ENCODE data around the gene UGDH.
"Not testable (repeated sequence)": the region's sequence is repeated elsewhere in the genome, so short reads cannot be mapped to it uniquely, and the experiment has no call there.

The UGDH gene

DNA sequence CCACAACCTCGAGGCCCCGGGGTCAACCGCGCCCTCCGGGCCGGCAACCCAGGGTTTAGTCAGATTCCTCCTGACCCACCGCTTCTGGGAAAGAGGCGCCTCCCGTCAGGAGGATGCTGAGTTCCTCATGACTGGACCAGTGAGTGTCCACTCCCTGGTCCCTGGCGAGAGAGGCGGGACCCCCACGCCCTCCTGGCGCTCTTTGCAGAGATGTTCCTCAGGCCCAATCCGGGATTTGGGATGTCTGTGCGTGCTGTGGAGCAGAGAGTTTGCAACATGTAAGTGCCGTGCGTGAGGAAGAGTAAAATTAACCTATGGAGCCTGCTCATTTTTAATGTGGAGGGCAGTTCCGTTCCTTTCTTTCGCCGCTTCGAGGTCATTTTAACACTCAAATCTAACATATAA lies 824 bp upstream of the UGDH start:
- DNase-seq, result no peak

DNA sequence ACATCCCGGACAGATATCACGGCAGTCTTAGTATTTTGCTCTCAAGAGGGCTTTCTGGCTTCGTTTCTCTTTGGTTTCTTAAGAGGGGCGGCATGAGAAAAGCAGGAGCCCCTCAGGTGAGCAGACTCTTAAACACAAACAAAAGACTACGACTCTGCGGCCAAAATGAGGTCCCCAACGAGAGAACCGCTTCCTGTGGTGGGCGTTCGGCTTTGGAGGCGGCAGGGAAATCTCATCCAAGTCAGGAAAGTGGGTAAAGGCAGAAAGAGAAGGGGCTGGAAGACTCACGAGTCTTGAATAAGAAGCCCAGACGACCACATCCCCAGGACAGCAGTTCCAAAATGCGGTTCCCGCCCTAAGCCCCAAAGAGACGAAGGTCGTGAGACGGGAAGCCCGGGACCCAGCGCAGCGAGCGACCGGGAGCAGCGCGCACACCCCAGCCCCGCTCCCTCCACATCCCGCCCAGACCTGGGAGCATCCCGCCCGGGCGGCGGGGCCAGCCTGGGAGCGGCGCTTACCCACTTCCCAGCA lies 409 bp downstream of the UGDH start:
- DNase-seq, result peak; percentile 47

DNA sequence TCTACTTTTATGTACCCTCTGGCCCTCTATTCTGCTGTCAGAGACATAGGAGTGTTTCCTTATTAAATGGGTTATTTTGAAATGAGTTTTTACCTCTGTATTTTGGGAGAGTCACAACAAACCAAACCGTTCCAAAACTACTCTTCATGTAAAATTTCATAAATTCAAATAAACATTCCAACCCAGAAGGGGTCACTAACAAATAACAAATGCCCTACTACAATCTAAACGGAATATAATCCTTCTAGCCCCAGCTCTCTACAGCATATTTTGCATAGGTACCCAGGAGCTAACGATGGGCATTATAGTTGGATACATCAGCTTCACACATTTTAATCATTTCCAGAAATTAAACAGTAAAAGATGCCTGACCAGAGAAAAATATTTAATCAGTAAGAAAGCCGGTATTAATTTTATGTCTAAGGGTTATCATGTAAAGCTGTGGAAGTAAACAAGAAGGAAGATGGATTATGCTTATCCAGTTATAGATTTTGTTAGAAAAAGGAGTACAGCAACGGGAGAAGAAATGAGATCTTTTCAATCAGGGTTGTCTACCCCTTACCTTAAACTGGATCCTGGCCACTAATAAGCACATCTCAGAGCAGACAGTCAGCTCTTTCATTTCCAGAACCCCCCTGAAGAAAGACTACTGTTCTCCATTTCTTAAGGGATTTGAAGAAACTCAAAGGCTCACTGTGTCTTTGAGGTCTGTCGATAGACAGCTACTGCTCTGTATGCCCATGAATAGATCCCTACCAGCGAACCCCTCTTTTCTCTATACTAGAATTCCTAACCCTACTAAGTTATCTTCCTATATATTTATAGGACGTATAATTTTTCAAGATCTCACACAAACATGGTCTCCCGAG lies 1.2 kb downstream of the UGDH start:
- peak; percentile 4 for DNase-seq

DNA sequence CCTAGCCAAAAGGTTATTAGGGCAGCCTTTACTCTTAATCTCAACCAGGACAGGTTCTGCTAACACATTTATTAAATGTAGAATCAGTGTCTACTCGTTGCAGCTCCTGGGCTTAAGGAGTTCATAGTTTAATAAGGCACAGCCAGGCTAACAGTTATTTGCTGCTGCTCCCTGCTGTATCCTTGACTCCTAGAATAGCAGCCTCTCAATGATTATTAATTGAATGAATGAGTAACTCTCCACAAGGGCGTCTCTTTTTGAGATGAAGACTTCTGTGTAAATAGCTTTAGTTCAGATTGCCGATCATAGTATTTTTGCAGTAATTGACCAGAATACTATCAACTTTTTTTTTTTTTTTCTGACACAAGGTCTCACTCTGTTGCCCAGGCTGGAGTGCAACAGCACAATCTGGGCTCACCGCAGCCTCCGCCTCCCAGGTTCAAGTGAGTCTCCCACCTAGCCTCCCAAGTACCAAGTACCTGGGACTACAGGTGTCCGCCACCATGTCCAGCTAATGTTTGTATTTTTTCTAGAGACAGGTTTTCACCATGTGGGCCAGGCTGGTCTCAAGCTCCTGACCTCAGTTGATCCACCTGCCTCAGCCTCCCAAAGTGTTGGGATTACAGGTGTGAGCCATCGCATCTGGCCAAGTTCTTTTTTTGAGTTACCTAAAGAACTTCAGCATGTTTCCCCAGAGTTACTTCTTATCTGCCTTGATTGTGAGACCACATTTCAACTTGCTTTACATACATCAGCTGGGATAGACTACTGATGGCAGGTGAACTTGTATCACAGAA lies 2.9 kb downstream of the UGDH start:
- DNase-seq, result no peak

DNA sequence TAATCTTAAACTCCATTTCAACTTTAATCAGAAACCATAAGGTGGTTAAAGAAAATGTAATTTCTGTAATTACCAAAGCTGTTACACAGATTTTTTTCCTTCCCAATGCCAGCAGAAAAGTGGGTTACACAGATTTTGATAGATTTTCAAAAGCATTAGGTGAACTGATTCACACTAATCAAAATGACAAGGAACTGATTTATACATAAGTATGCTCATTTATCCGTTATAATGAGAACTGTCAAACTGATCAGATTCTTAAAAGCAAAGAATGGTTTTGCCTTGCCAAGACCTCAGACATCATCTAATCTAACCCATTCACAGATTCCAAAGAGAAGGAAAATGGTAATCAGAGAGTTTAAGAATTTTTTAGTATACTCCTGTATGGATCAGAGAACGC lies 5.2 kb downstream of the UGDH start:
- no peak for DNase-seq

DNA sequence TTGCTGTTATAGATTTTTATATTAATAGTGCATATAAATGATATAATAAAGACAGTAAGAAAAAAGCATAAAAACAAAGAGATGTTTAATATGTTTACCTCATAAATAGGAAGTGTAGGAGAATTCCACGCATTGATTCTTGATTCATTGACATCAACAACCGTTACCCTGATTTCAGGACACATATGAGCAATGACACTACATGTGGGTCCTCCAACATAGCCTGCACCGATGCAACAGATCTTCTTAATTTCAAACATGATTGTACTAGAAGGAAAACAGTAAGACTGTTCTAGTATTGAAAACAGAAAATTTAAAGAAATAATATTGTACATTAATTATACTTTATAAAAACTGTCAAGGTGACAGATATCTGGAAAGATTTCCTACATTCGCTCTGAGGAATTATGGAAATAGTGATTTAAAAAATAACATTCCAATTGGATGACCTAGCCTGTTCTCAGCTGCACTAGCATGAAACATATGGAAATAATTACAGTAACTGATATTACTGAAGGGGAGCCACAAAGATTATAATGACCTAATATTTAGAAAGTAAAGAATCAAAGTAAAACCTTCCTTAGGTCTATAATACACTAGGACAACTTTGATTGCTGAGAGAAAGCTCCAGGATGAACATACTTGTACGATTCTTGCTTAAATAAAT lies 5.9 kb downstream of the UGDH start:
- DNase-seq, result no peak

DNA sequence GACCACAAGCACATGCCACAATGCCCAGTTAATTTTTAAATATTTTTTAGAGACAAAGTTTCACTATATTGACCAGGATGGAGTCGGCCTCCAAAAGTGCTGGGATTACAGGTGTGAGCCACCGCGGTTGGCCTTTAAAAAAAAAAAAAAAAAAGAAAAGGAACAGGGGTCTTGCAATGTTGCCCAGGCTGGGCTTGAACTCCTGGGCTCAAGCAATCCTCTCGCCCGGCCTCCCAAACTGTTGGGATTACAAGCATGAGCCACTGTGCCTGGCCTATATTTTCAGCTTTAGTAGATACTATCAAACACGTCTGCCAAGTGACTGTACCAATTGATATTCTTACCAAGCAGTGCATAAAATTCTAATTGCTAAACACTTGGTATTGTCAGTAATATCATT lies 8.8 kb downstream of the UGDH start:
- DNase-seq, result no peak

DNA sequence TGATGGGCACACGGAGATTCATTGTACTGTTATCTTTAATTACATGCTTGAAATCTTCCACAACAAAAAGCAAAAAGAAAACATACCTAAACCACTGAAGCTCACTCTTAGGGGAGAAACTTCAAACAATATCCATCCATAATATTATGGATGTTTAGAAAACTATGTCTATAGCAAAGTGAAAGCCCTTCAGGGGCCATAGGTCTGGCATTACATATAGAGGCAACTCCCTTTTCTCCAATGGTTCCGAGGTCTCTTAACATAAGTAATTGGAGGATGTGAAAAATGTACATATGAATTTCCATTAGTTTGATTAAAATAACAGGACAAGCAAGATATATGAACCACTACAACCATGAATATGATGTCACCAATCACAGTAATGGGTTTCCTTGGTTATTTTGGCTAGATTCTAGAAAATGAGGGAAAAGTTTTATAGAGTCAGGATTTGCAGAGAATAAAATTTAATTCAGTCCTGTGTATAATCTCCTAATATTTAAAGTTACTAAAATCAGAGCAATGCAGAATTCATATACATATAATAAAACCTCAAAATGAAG lies 10.8 kb downstream of the UGDH start:
- no peak for DNase-seq

DNA sequence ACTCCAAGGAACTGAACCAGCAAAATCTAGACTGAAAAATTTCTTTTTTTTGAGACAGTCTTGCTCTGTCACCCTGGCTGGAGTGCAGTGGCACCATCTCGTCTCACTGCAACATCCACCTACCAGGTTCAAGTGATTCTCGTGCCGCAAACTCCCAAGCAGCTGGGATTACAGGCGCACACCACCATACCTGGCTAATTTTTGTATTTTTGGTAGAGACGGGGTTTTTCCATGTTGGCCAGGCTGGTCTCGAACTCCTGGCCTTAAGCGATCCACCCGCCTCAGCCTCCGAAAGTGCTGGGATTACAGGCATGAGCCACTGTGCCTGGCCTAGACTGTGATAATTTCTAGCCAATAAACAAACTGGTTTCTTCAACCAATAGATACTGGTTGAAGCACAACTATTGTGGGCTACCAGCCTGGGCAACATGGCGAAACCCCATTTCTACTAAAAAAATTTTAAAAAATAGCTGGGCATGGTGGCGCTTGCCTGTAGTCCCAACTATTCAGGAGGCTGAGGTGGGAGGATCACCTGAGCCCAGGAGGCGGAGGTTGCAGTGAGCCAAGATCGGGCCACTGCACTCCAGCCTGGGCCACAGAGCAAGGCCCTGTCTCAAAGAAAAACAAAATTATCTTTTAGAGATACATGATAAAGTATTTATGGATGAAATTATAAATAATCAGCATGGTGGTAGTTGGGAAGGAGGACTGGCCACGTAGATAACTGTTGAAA lies 11.4 kb downstream of the UGDH start:
- DNase-seq, result not testable (repeated sequence)

DNA sequence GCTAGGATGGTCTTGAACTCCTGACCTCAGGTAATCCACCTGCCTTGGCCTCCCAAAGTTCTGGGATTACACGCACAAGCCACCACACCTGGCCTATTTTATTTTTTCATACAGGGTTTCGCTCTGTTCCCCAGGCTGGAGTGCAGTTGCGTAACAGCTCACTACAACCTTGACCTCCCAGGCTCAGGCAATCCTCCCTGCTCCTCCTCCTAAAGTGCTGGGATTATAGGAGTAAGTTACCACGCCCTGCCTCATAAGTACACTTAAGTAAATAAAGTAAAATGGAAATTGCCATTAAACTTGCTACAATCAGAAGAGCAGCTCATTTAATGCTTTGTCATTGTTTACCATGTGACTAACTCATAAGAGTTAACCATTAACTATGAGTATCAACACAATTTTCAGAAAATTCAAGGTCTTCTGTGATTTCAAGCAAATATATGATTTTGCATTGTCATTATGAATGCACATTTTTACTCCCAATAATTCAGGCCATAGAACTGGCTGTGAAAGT lies 12.3 kb downstream of the UGDH start:
- no peak for DNase-seq

DNA sequence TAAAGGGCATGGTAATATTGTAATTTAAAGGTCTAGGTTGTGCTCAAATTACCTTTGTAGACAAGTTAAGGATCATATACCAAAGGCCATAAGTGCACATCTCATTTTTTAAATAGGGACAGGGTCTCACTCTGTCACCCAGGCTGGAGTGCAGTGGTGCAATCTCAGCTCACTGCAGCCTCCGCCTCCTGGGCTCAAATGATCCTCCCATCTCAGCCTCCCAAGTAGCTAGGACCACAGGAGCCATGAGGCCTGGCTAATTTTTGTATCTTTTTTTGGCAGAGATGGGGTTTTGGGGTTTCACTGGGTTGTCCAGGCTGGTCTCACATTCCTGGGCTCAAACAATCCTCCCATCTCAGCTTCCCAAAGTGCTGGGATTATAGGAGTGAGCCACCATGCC lies 13.0 kb downstream of the UGDH start:
- DNase-seq, result not testable (repeated sequence)

DNA sequence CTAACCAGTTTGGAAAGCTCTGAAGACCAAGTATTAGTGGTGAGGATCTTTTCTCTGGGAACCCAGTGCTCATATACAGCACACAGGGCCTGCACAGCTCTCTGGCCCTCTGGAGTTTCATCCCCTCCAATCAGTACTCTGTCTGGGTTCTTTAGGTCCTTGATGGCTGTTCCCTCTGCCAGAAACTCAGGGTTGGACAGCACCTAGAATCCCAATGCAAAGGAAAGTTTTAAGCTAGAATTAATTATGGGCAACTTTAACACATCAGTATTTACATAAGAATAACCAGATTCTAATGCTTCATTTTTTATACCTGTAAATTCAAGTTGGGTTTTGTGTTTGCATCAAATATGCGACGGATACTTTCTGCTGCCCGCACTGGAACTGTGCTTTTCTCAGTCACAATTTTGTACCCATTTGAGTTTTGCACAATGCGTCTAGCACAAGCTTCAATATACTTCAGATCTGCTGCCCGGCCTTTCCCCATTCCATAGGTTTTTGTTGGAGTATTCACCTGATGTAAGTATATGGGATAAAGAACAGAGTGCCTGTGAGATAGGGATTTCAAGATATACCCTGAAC lies 16.8 kb downstream of the UGDH start:
- DNase-seq, result no peak

DNA sequence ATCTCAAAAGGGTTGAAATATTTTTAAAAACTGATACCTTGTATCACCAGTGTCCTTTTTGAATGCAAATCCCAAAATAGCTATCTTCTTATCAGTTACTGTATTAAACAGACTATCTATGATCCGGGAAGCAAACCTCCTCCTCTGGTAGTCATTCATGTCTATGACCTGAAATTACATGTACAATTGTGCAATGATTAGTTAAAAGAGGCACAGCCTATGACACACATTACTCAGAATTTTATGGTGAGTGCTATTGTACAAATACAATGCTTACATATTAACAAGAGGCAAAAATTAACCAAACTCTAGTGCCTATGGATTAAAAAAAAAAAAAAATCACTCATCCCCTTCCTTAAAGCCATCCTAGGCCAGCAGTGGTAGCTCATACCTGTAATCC lies 21.7 kb downstream of the UGDH start:
- no peak for DNase-seq

DNA sequence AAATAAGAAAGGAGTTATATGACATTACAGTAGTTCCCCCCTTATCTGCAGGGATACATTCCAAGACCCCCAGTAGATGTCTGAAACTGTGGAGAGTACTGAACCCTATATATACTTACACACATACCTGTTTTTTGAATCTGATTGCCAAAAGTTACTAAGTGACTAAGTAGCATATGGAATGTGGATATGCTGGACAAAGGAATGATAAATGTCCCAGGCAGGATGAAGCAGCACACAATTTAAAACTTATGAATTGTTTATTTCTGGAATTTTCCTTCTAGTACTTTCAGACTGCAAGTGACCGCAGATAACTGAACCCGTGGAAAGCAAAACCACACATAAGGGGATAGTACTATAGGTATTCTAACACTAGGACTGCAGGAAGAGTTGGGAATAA lies 22.7 kb downstream of the UGDH start:
- no peak for DNase-seq

DNA sequence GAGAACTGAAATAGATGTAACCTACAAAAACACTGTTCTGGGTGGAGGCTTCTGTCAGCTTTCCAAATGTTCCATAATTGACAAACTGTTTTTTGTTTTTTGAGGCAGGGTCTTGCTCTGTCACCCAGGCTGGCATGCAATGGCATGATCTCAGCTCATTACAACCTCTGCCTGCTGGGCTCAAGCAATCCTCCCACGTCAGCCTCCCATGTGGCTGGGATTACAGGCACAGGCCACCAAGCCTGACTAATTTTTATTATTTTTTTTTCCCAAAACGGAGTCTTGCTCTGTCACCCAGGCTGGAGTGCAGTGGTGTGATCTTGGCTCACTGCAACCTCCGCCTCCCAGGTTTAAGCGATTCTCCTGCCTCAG lies 24.6 kb downstream of the UGDH start:
- DNase-seq, result not testable (repeated sequence)

DNA sequence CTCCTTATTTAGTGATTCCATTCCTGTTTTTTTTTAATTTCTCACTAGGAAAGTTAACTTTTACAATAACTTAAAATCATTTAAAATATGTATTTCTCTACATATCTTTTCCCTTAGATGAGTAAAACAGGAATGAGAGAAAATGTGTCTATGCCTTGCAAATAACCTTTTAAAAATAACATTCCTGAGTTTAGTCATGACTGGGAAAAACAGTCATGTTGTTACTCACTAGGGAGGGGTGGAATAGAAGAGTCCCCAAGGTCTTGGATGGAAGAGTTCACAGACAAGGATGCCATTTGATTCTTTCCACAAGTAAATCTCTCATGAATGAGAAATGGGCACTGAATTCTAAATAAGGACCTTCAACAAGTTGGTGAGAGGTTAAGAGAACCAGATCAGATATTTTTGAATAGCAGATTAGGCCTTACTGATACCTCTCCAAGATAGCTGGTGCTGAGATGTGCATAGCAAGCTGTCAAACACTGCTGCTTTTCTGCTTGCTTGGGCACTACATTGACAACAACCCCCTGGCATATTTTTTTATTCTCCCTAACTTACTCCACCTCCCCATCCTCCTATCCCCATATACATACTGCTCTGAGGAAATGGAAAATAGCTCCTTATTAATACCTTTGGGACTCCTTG lies 25.1 kb downstream of the UGDH start:
- no peak for DNase-seq

DNA sequence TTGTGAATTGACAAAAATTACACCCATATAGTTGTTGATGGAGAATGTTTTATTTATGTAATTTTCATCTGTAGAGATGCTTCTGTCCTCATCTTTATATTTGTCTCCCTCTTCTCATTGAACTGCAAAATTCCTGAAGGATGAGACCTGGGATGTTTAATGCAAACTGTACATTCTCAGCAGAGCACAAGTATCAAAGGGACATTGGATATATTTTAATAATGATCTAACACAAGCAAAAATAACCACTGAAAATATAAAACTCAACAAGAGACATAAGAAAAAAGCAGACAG lies 28.6 kb downstream of the UGDH start:
- no peak for DNase-seq

DNA sequence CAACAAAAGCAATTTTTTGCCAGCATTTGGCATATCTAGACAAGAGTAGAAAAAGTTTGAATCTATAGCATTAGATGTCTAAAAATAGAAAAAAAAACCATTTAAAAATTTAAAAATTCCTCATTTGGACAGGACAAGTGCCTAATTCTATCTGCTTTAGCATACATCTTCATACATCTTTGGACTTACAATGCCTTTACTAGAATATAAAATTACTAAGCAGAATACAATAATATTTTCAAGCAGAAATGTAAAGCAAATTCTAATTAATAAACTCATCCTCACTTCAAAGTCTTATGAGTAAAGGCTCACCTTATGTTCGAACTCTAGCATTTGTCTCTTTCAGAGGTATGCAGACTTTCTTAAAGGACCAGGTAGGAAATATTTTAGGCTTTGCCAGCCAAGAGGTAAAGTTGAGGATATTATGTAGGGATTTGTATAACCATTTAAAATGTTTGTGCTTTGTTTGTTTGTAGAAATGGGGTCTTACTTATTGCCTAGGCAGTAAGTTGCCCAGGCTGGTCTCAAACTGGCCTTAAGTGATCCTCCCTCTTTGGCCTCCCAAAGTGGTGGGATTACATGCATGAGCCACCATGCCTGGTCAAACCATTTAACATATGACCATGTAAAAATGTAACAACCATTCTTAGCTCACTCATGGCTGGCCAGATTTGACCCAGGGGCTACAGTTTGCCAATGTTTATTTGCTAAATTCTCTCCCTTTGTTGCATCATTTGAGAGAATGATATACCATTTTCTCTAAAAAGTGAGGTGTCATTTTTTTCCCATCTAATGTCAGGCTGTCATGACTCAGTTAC lies 29.1 kb downstream of the UGDH start:
- DNase-seq, result no peak

DNA sequence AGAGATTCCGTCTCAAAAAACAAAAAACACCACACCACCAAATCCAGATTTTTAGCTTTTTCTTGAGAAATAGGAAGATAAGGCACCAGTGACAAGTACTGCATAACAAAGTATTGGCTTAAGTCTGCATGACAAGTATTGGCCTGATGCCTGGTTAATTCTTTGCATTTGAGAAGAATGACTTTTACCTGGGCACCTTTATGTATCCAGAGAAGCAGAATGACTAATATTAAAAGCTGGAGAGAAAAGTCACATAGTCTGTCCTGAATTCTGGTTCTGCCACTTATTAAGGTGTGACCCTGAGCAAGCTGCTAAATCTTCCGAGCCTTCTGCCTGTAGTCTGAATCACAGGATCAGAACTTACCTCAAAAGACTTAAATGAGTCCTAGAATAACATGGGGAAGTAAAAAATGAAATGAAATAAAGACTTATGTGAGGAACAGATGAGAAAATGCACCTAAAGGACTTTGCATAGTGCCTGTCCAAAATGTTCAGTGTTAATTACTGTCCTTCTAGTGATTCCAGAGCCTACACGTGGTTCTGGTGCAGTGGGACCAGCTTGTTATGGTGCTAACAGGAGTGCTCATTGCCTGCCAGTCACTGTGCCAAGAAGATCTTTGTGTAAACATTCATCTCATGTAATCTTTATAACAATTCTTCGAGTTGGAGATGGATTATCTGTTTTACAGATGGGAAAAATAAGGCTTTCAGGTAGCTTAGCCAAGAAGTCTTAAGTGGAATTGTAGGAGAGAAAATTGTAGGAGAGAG lies 31.6 kb downstream of the UGDH start:
- DNase-seq, result no peak

DNA sequence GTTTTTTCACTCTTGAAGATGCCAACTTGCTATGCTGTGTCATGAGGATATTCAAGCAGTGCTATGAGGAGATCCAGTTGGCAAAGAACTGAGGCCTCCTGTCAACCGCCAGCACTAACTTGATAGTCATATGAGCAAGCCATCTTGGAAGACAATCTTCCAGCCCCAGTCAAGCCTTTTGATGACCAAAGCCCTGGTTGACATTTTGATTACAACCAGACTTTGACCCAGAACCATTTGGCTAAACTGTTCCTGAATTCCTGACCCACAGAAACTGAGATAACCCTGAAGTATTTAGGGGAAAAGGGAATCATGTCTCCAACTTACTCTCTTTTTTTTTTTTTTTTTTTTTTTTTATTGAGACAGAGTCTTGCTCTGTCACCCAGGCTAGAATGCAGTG lies 32.9 kb downstream of the UGDH start:
- DNase-seq, result no peak
